GM12878 (cell line): Measurements from ENCODE around the gene PERCC1. TPM values are rescaled to one million over a fixed set of nuclear protein-coding genes. Genes with fewer than 3 reads are reported as not detected.

Experiments
- ATAC-seq: fragments of 200-7000 bp; cut with Tn5 transposase; 3 replicates; pipeline ENCODE4 v1.9.1; 2020; ENCODE audit warnings: mild to moderate bottlenecking, moderate library complexity
- BruUV-seq: library from RNA; stranded (reverse); fragments of 400-500 nt; replicated peaks from 2 replicates; lab custom pipeline; 2021; lab: Mats Ljungman, UMichigan
- CTCF ChIA-PET: fragments of 300-600 bp; sonication (Branson Sonifier 250); formaldehyde crosslinking; extraction: SDS; loops from one replicate; lab custom pipeline; 2021; ENCODE audit warnings: inconsistent platforms; lab: Yijun Ruan, JAX
- POLR2A ChIA-PET: fragments of 350-600 bp; formaldehyde crosslinking; extraction: SDS; loops from one replicate; lab custom pipeline; 2021; ENCODE audit warnings: inconsistent platforms; lab: Charles Lee
- RAD21 ChIA-PET: fragments of 300-600 bp; sonication (Branson Sonifier 250); formaldehyde crosslinking; loops from one replicate; lab custom pipeline; 2023; ENCODE audit warnings: antibody characterized with exemption; ENCODE audit not compliant: unreplicated experiment; lab: Charles Lee
- SMC1A ChIA-PET: fragments of 300-600 bp; sonication (Branson Sonifier 250); formaldehyde crosslinking; loops from one replicate; lab custom pipeline; 2023; ENCODE audit not compliant: unreplicated experiment, uncharacterized antibody; lab: Charles Lee
- DNase-seq: peaks from one replicate; pipeline ENCODE4 v3.0.0-alpha.2; 2011; ENCODE audit warnings: low read depth, low spot score
- FAIRE-seq: peaks from 3 replicates; lab custom pipeline; 2011; peaks lifted over from hg19 to GRCh38; lab: Jason Lieb, UNC
- H2AFZ ChIP-seq: 2 replicates; pipeline ENCODE4 v1.6.0; 2011; ENCODE audit warnings: low read depth, low read length, control low read depth; ENCODE audit not compliant: control insufficient read depth
- H3K27ac ChIP-seq: 2 replicates; pipeline ENCODE4 v1.5.1; 2011; ENCODE audit warnings: control low read depth; ENCODE audit not compliant: control insufficient read depth, insufficient read depth
- H3K27me3 ChIP-seq, 2 experiments: replicated peaks in 1 of 2; 2 replicates each; pipeline versions ENCODE4 v1.6.0 to v1.6.1; 2011; ENCODE audit warnings: low read length in 1 of 2; ENCODE audit not compliant: control insufficient read depth in 2 of 2, insufficient read depth in 2 of 2
- H3K36me3 ChIP-seq, 2 experiments: 2 replicates each; pipeline ENCODE4 v1.5.1; 2011; ENCODE audit warnings: low read length in 1 of 2; ENCODE audit not compliant: control insufficient read depth in 2 of 2, insufficient read depth in 2 of 2
- H3K4me1 ChIP-seq: 2 replicates; pipeline ENCODE4 v1.6.1; 2011; ENCODE audit warnings: mild to moderate bottlenecking, low read length, moderate library complexity, mixed read lengths; ENCODE audit not compliant: control insufficient read depth, insufficient read depth
- H3K4me2 ChIP-seq: 2 replicates; pipeline ENCODE4 v1.6.0; 2011; ENCODE audit warnings: control low read depth; ENCODE audit not compliant: control insufficient read depth, insufficient read depth
- H3K4me3 ChIP-seq: fragments of 200-600 bp; sonication (generic); 2 replicates; pipeline ENCODE4 v1.5.1; 2016
- H3K79me2 ChIP-seq: 2 replicates; pipeline ENCODE4 v1.6.0; 2011; ENCODE audit warnings: low read length; ENCODE audit not compliant: control insufficient read depth, insufficient read depth
- H3K9ac ChIP-seq: 2 replicates; pipeline ENCODE4 v1.8.0; 2011; ENCODE audit warnings: low read length, control low read depth, mixed read lengths; ENCODE audit not compliant: control insufficient read depth, insufficient read depth
- H3K9me3 ChIP-seq: replicated peaks from 3 replicates; pipeline ENCODE4 v1.5.1; 2011; ENCODE audit warnings: mild to moderate bottlenecking, low read length; ENCODE audit not compliant: control insufficient read depth, insufficient read depth
- H4K20me1 ChIP-seq: 2 replicates; pipeline ENCODE4 v1.6.0; 2011; ENCODE audit not compliant: control insufficient read depth, insufficient read depth
- BCL11A ChIP-seq: IDR thresholded peaks from 2 replicates; pipeline ENCODE4 v1.6.1; 2011; ENCODE audit warnings: low read depth, low read length
- CEBPB ChIP-seq, 2 experiments: fragments of 150-350 bp in 1 of 2; IDR thresholded peaks; 2 replicates each; pipeline ENCODE4 v1.6.1; 2012 to 2014; ENCODE audit warnings: low read depth in 2 of 2, low read length in 2 of 2, borderline replicate concordance in 1 of 2, inconsistent platforms in 1 of 2
- E2F8 ChIP-seq: fragments of 450-650 bp; IDR thresholded peaks from 2 replicates; pipeline ENCODE4 v1.6.1; 2018; ENCODE audit warnings: mild to moderate bottlenecking, low read depth, moderate library complexity; ENCODE audit not compliant: partially characterized antibody
- HSF1 ChIP-seq: fragments of 150-350 bp; IDR thresholded peaks from 2 replicates; pipeline ENCODE4 v1.6.1; 2014; ENCODE audit warnings: mild to moderate bottlenecking, low read depth, low read length
- JUND ChIP-seq: IDR thresholded peaks from 2 replicates; pipeline ENCODE4 v1.6.1; 2012; ENCODE audit warnings: low read depth, mild to moderate bottlenecking, low read length, improper control_type of control experiment, moderate library complexity
- MAX ChIP-seq: IDR thresholded peaks from 2 replicates; pipeline ENCODE4 v1.6.1; 2012; ENCODE audit warnings: low read depth, low read length, improper control_type of control experiment
- MYC ChIP-seq: IDR thresholded peaks from 2 replicates; pipeline ENCODE4 v1.6.1; 2011; ENCODE audit warnings: mild to moderate bottlenecking, low read length, moderate library complexity, inconsistent platforms; ENCODE audit not compliant: insufficient read depth, insufficient replicate concordance, insufficient read length, severe bottlenecking
- POLR2A ChIP-seq: IDR thresholded peaks from 2 replicates; pipeline ENCODE4 v1.6.1; 2011; ENCODE audit warnings: low read depth, mild to moderate bottlenecking, low read length
- POLR2AphosphoS2 ChIP-seq: IDR thresholded peaks from 2 replicates; pipeline ENCODE4 v1.6.1; 2011; ENCODE audit warnings: low read depth, mild to moderate bottlenecking, low read length, improper control_type of control experiment, moderate library complexity
- STAT1 ChIP-seq: fragments of 450-650 bp; conservative IDR thresholded peaks from 2 replicates; pipeline ENCODE4 v1.6.1; 2014; ENCODE audit warnings: antibody characterized with exemption, mild to moderate bottlenecking
- STAT3 ChIP-seq: IDR thresholded peaks from 2 replicates; pipeline ENCODE4 v1.6.1; 2011; ENCODE audit warnings: low read depth, low read length, improper control_type of control experiment
- SUPT20H ChIP-seq: IDR thresholded peaks from 2 replicates; pipeline ENCODE4 v1.6.1; 2011; ENCODE audit warnings: low read depth, mild to moderate bottlenecking, low read length, moderate library complexity, borderline replicate concordance; ENCODE audit not compliant: control insufficient read depth
- ZBED1 ChIP-seq: IDR thresholded peaks from 2 replicates; pipeline ENCODE4 v1.6.1; 2016; ENCODE audit warnings: borderline replicate concordance
- ZSCAN29 ChIP-seq: fragments of 450-650 bp; IDR thresholded peaks from 2 replicates; pipeline ENCODE4 v1.6.1; 2017; ENCODE audit warnings: mild to moderate bottlenecking, moderate library complexity
- WGBS: methylation state at CpG from one replicate; pipeline ENCODE4 v1.1.6; 2016; ENCODE audit warnings: low lambda C conversion rate; ENCODE audit not compliant: insufficient replicate concordance, insufficient coverage; ENCODE audit errors: missing lambda C conversion rate; 5-methylcytosine and 5-hydroxymethylcytosine counted together
- in situ Hi-C: fragments of 300-500 bp; cut with MboI; formaldehyde crosslinking; loops from 9 replicates; pipeline ENCODE4 v1.14.3; 2018; ENCODE audit warnings: mixed read lengths
- intact Hi-C: fragments of 100-400 bp; cut with micrococcal nuclease; formaldehyde crosslinking; loops from one replicate; pipeline ENCODE4 v1.14.2; 2022; ENCODE audit not compliant: unreplicated experiment
- polyA plus RNA-seq, 11 experiments: library from polyadenylated mRNA; depleted of rRNA in 4 of 11; unstranded in 6 of 11; stranded (reverse) in 5 of 11; fragments of >200 nt; fragmentation: Nextera tagmentation in 4 of 11; fragmentation: Illumina TruSeq in 1 of 11; extraction: Ambion mirVana in 4 of 11; extraction: Trizol in 1 of 11; gene quantifications; 1 replicate in 1 of 11; 2 replicates in 10 of 11; pipeline versions ENCODE4 v1.2.1 to v1.2.3, GENCODE V29; 2011 to 2016; ENCODE audit warnings: inconsistent platforms in 2 of 11, missing spikeins in 2 of 11, low read depth in 1 of 11
- total RNA-seq, 4 experiments: library from RNA; depleted of rRNA in 3 of 4; stranded (reverse); fragments of >200 nt in 3 of 4; fragmentation: Illumina TruSeq in 1 of 4; extraction: Trizol in 1 of 4; gene quantifications; 2 replicates each; pipeline versions ENCODE4 v1.2.1 to v1.2.3, GENCODE V29; 2013 to 2021
- TF ChIP-seq, protein P1 (sequence below): IDR thresholded peaks from 2 replicates; pipeline ENCODE4 v1.6.1; 2011; ENCODE audit warnings: borderline replicate concordance, low read depth, mild to moderate bottlenecking, moderate library complexity, mixed read lengths, low read length; ENCODE audit not compliant: insufficient read depth; ENCODE audit errors: extremely low read length

Gene PERCC1
- total and polyA plus RNA-seq, 10 of the 15 experiments (the other 5 are each of a cell fraction or from before 2014, with no cell fraction given): not detected

- Histone ChIP-seq H3K79me2 (peaks cover 1% of the 10 kb centered on the region; the same call in 1 of the 2 replicates), H3K36me3 (no peaks in the 10 kb centered on the region; a peak in 1 of 4 replicates), H3K9ac (no peak overlapping the region), H2AFZ (no peak overlapping the region), H4K20me1 (0 out of 2 replicates have a peak, but pooled peaks cover 2% of the 10 kb centered on the region), H3K4me1 (peaks cover 3% of the 10 kb centered on the region), H3K9me3 (no peaks in the 10 kb centered on the region), H3K4me2 (no peak overlapping the region), H3K4me3 (no peak overlapping the region), H3K27ac (no peak overlapping the region), H3K27me3 (no peaks in the 10 kb centered on the region)
- POLR2A ChIA-PET: no interaction called here
- WGBS: 76% methylated on average over 14 of the region's 14 CpGs
- TF ChIP-seq BCL11A: no peak
- TF ChIP-seq POLR2AphosphoS2: no peak
- TF ChIP-seq, protein P1, sequence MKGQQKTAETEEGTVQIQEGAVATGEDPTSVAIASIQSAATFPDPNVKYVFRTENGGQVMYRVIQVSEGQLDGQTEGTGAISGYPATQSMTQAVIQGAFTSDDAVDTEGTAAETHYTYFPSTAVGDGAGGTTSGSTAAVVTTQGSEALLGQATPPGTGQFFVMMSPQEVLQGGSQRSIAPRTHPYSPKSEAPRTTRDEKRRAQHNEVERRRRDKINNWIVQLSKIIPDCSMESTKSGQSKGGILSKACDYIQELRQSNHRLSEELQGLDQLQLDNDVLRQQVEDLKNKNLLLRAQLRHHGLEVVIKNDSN: no peak
- TF ChIP-seq MAX: no peak
- TF ChIP-seq POLR2A: no peak
- no peak for TF ChIP-seq MYC
- TF ChIP-seq STAT3: no peak
- no peak for TF ChIP-seq HSF1
- TF ChIP-seq CEBPB (IDR thresholded peaks at IDR 0.05; ENCODE audit: borderline replicate concordance in 1 of 2, low read depth in 2 of 2, low read length in 2 of 2): no peak
- no peak for TF ChIP-seq SUPT20H
- TF ChIP-seq JUND: no peak
- TF ChIP-seq E2F8: no peak
- no peak for TF ChIP-seq STAT1
- TF ChIP-seq ZBED1: no peak
- no peak for TF ChIP-seq ZSCAN29
- intact Hi-C loops: no loop called here
- CTCF ChIA-PET: no interaction called here
- SMC1A ChIA-PET: no interaction called here
- BruUV-seq: no TSS peak
- RAD21 ChIA-PET: no interaction called here
- DNase-seq (no peak), ATAC-seq (no peak), FAIRE-seq (no peak)
- in situ Hi-C loops: no loop called here
Observed at GRCh38 chr16:1403733-1404132, 27.1 kb upstream of the PERCC1 start.
